Measurements from ENCODE around the gene IL33. TPM values are rescaled to one million over a fixed set of nuclear protein-coding genes. Genes with fewer than 3 reads are reported as not detected.

Gene IL33
- total and polyA plus RNA-seq, 2 donors (not counting 1 experiment from before 2014, with no cell fraction given), result not detected

- Histone ChIP-seq H3K9ac (ENCODE audit: low read length) (no peak overlapping the region), H3K4me3 (ENCODE audit: control extremely low read depth in 1 of 5, extremely low read depth in 1 of 5, insufficient read depth in 1 of 5, low read depth in 2 of 5, low read length in 4 of 5) (no peak overlapping the region), H3K36me3 (replicated peaks in 1 of 2; ENCODE audit: control extremely low read depth in 1 of 2, control insufficient read depth in 1 of 2, extremely low read depth in 1 of 2, insufficient read depth in 2 of 2, low read length in 1 of 2) (no peaks in the 10 kb centered on the region), H3K4me2 (replicated peaks; ENCODE audit: low read depth, low read length, poor library complexity, severe bottlenecking) (no peak overlapping the region), H2AFZ (ENCODE audit: insufficient read depth, low read depth, low read length, poor library complexity, severe bottlenecking) (no peak overlapping the region), H3K9me3 (ENCODE audit: control extremely low read depth in 1 of 3, control insufficient read depth in 2 of 3, insufficient read depth in 1 of 3, low read length in 2 of 3) (no peaks in the 10 kb centered on the region), H3K27ac (ENCODE audit: low read length in 2 of 2) (no peak overlapping the region), H4K20me1 (ENCODE audit: control insufficient read depth, insufficient read depth, low read length, poor library complexity, severe bottlenecking) (no peaks in the 10 kb centered on the region), H3K4me1 (ENCODE audit: control insufficient read depth in 2 of 2, insufficient read depth in 2 of 2, low read length in 2 of 2) (no peaks in the 10 kb centered on the region), H3K79me2 (ENCODE audit: control insufficient read depth, insufficient read depth, low read length) (no peaks in the 10 kb centered on the region), H3K27me3 (replicated peaks in 1 of 4; ENCODE audit: control extremely low read depth in 1 of 4, control insufficient read depth in 3 of 4, insufficient read depth in 4 of 4, low read length in 3 of 4) (peaks cover 0 to 5% (median 0%) of the 10 kb centered on the region in 4 experiments)
- peaks cover 17% of the 10 kb centered on the region for H3K27me3 Mint-ChIP-seq
- H3K4me1 Mint-ChIP-seq, result peaks cover 3% of the 10 kb centered on the region
- DNase-seq (no peak), ATAC-seq (ENCODE audit: low read depth) (no peak)
- CTCF ChIA-PET, result interaction anchor here (0.8 kb wide), 1 partner anchor 16 kb away, joined by 3 read pairs; no protein-coding TSS in a partner anchor
- POLR2A ChIA-PET, result no interaction called here
- no CpG with 5 or more reads among the region's 2 CpGs for whole genome bisulfite sequencing (ENCODE audit: insufficient coverage)
- intact Hi-C loops (cut with micrococcal nuclease), result no loop called here
- TF ChIP-seq, protein P1, sequence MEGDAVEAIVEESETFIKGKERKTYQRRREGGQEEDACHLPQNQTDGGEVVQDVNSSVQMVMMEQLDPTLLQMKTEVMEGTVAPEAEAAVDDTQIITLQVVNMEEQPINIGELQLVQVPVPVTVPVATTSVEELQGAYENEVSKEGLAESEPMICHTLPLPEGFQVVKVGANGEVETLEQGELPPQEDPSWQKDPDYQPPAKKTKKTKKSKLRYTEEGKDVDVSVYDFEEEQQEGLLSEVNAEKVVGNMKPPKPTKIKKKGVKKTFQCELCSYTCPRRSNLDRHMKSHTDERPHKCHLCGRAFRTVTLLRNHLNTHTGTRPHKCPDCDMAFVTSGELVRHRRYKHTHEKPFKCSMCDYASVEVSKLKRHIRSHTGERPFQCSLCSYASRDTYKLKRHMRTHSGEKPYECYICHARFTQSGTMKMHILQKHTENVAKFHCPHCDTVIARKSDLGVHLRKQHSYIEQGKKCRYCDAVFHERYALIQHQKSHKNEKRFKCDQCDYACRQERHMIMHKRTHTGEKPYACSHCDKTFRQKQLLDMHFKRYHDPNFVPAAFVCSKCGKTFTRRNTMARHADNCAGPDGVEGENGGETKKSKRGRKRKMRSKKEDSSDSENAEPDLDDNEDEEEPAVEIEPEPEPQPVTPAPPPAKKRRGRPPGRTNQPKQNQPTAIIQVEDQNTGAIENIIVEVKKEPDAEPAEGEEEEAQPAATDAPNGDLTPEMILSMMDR (IDR thresholded peaks at IDR 0.05), result no peak
- TF ChIP-seq EZH2 (IDR thresholded peaks at IDR 0.05; ENCODE audit: borderline replicate concordance, insufficient read depth, low read depth, low read length, poor library complexity, severe bottlenecking), result no peak
- no peak overlapping the region for H3K4me3 Mint-ChIP-seq
- no peak overlapping the region for H3K27ac Mint-ChIP-seq
- no peaks in the 10 kb centered on the region for H3K9me3 Mint-ChIP-seq (ENCODE audit: insufficient read depth)
Measured at GRCh38 chr9:6183227-6183551, 32.4 kb upstream of the IL33 start.

GRCh38 chr9:6183627-6184026, 32.0 kb upstream of the IL33 start:
- no peak for DNase-seq
- Mint-ChIP-seq H3K4me3 (no peak overlapping the region), H3K4me1 (peaks cover 3% of the 10 kb centered on the region), H3K27ac (no peak overlapping the region), H3K27me3 (peaks cover 17% of the 10 kb centered on the region), H3K9me3 (ENCODE audit: insufficient read depth) (no peaks in the 10 kb centered on the region)
- TF ChIP-seq EZH2 (IDR thresholded peaks at IDR 0.05; ENCODE audit: borderline replicate concordance, insufficient read depth, low read depth, low read length, poor library complexity, severe bottlenecking), result no peak
- TF ChIP-seq, protein P1 (IDR thresholded peaks at IDR 0.05), result no peak
- H3K4me2 ChIP-seq (replicated peaks; ENCODE audit: low read depth, low read length, poor library complexity, severe bottlenecking), result no peak overlapping the region
- no peak overlapping the region for H2AFZ ChIP-seq (ENCODE audit: insufficient read depth, low read depth, low read length, poor library complexity, severe bottlenecking)
- no peak overlapping the region for H3K9ac ChIP-seq (ENCODE audit: low read length)
- no peak overlapping the region for H3K4me3 ChIP-seq (ENCODE audit: control extremely low read depth in 1 of 5, extremely low read depth in 1 of 5, insufficient read depth in 1 of 5, low read depth in 2 of 5, low read length in 4 of 5)
- intact Hi-C loops (cut with micrococcal nuclease), result no loop called here
- ChIA-PET POLR2A (no interaction called here), CTCF (interaction anchor here (0.8 kb wide), 1 partner anchor 15 kb away, joined by 3 read pairs; no protein-coding TSS in a partner anchor)
- H3K36me3 ChIP-seq (replicated peaks in 1 of 2; ENCODE audit: control extremely low read depth in 1 of 2, control insufficient read depth in 1 of 2, extremely low read depth in 1 of 2, insufficient read depth in 2 of 2, low read length in 1 of 2), result no peaks in the 10 kb centered on the region
- ATAC-seq (ENCODE audit: low read depth), result no peak
- H3K4me1 ChIP-seq (ENCODE audit: control insufficient read depth in 2 of 2, insufficient read depth in 2 of 2, low read length in 2 of 2), result no peaks in the 10 kb centered on the region
- H4K20me1 ChIP-seq (ENCODE audit: control insufficient read depth, insufficient read depth, low read length, poor library complexity, severe bottlenecking), result no peaks in the 10 kb centered on the region
- no peak overlapping the region for H3K27ac ChIP-seq (ENCODE audit: low read length in 2 of 2)
- H3K27me3 ChIP-seq (replicated peaks in 1 of 4; ENCODE audit: control extremely low read depth in 1 of 4, control insufficient read depth in 3 of 4, insufficient read depth in 4 of 4, low read length in 3 of 4), result peaks cover 0 to 5% (median 2%) of the 10 kb centered on the region in 4 experiments
- WGBS (ENCODE audit: insufficient coverage), result no CpG with 5 or more reads among the region's 1 CpG
- H3K9me3 ChIP-seq (ENCODE audit: control extremely low read depth in 1 of 3, control insufficient read depth in 2 of 3, insufficient read depth in 1 of 3, low read length in 2 of 3), result no peaks in the 10 kb centered on the region
- no peaks in the 10 kb centered on the region for H3K79me2 ChIP-seq (ENCODE audit: control insufficient read depth, insufficient read depth, low read length)

Measured in B cell (primary cell).